ENCODE results near the gene FOXJ3. TPM values are rescaled to one million over a fixed set of nuclear protein-coding genes. Genes with fewer than 3 reads are reported as not detected.

The FOXJ3 gene
- total RNA-seq, 6 donors from 2014 or later: 21.6 to 81.4 (median 39.3) TPM

- ATAC-seq (ENCODE audit: low FRiP score in 2 of 2): no peak
- no peak overlapping the region for H3K27ac ChIP-seq
- peaks cover 36 to 59% (median 42%) of the 10 kb centered on the region in 4 donors for H3K4me1 ChIP-seq
- no peaks in the 10 kb centered on the region for H3K27me3 ChIP-seq
- no peak overlapping the region for H3K4me3 ChIP-seq
- H3K36me3 ChIP-seq: no peaks in the 10 kb centered on the region
- no peak for DNase-seq
- H3K9me3 ChIP-seq: no peaks in the 10 kb centered on the region
- no peak for TF ChIP-seq EP300 (IDR thresholded peaks at IDR 0.05)
- TF ChIP-seq CTCF (IDR thresholded peaks at IDR 0.05): no peak
- TF ChIP-seq POLR2A (IDR thresholded peaks at IDR 0.05): no peak
- TF ChIP-seq POLR2AphosphoS5 (IDR thresholded peaks at IDR 0.05): no peak
- 64 to 70% methylated on average over 8 of the region's 8 CpGs for WGBS, 2 donors
Observed at GRCh38 chr1:42173961-42174735, 160.9 kb downstream of the FOXJ3 start.

- no peak overlapping the region for H3K4me3 ChIP-seq
- TF ChIP-seq POLR2AphosphoS5 (IDR thresholded peaks at IDR 0.05) (no peak), POLR2A (IDR thresholded peaks at IDR 0.05) (no peak), CTCF (IDR thresholded peaks at IDR 0.05) (peak; percentile 81 to 94 (median 90))
- peak; percentile 81 to 84 for ATAC-seq (ENCODE audit: low FRiP score in 2 of 2)
- DNase-seq: peak in 1 of 2 donors; percentile 75
- H3K4me1 ChIP-seq: peaks cover 32 to 51% (median 38%) of the 10 kb centered on the region in 4 donors
- H3K27ac ChIP-seq: peak overlapping the region in 3 of 4 donors; percentile 53 to 73 (median 71)
- no peaks in the 10 kb centered on the region for H3K9me3 ChIP-seq
- no peaks in the 10 kb centered on the region for H3K36me3 ChIP-seq
- 39 to 51% methylated on average over 4 to 9 of the region's 9 CpGs for WGBS, 2 donors
- H3K27me3 ChIP-seq: no peaks in the 10 kb centered on the region
Observed at GRCh38 chr1:42173155-42173933, 161.7 kb downstream of the FOXJ3 start.

GRCh38 chr1:42172381-42173133 lies 162.5 kb downstream of the FOXJ3 start:
- 49 to 64% methylated on average over 11 to 15 of the region's 15 CpGs for WGBS, 2 donors
- H3K4me1 ChIP-seq: peaks cover 27 to 44% (median 31%) of the 10 kb centered on the region in 4 donors
- no peak for TF ChIP-seq CTCF (IDR thresholded peaks at IDR 0.05)
- TF ChIP-seq EP300 (IDR thresholded peaks at IDR 0.05): peak in 2 of 4 donors; percentile 15 to 62
- TF ChIP-seq POLR2AphosphoS5 (IDR thresholded peaks at IDR 0.05): peak; percentile 46 to 89
- TF ChIP-seq POLR2A (IDR thresholded peaks at IDR 0.05): no peak
- H3K4me3 ChIP-seq: no peak overlapping the region
- no peaks in the 10 kb centered on the region for H3K27me3 ChIP-seq
- no peaks in the 10 kb centered on the region for H3K9me3 ChIP-seq
- no peaks in the 10 kb centered on the region for H3K36me3 ChIP-seq
- peak overlapping the region in 3 of 4 donors; percentile 53 to 73 (median 71) for H3K27ac ChIP-seq
- DNase-seq (no peak), ATAC-seq (ENCODE audit: low FRiP score in 2 of 2) (no peak)

- Histone ChIP-seq H3K4me1 (peaks cover 27 to 36% (median 29%) of the 10 kb centered on the region in 4 donors), H3K4me3 (no peak overlapping the region), H3K9me3 (no peaks in the 10 kb centered on the region), H3K27me3 (no peaks in the 10 kb centered on the region), H3K27ac (peak overlapping the region; percentile 8 to 71 (median 58)), H3K36me3 (no peaks in the 10 kb centered on the region)
- DNase-seq (no peak), ATAC-seq (ENCODE audit: low FRiP score in 2 of 2) (no peak)
- no peak for TF ChIP-seq CTCF (IDR thresholded peaks at IDR 0.05)
- TF ChIP-seq POLR2AphosphoS5 (IDR thresholded peaks at IDR 0.05): no peak
- no peak for TF ChIP-seq EP300 (IDR thresholded peaks at IDR 0.05)
- no peak for TF ChIP-seq POLR2A (IDR thresholded peaks at IDR 0.05)
- 60 to 82% methylated on average over 5 to 6 of the region's 6 CpGs for WGBS, 2 donors
Observed at GRCh38 chr1:42171679-42172266, 163.3 kb downstream of the FOXJ3 start.
